Kidney (tissue), 14 donors: ENCODE data around the gene PPP1R12B. TPM values are rescaled to one million over a fixed set of nuclear protein-coding genes. Genes with fewer than 3 reads are reported as not detected.
"Not testable (repeated sequence)": the region's sequence is repeated elsewhere in the genome, so short reads cannot be mapped to it uniquely, and the experiment has no call there.

Source experiments
- DNase-seq, 5 donors: peaks; one replicate each; pipeline ENCODE4 v3.0.0-alpha.2; 2013 to 2020
- FAIRE-seq: peaks from 2 replicates; lab custom pipeline; 2012; peaks lifted over from hg19 to GRCh38; lab: Jason Lieb, UNC
- H3K27ac ChIP-seq, 2 donors: one replicate each; pipeline ENCODE4 v1.7.0; 2013; ENCODE audit warnings: low read depth in 2 of 2, low read length in 2 of 2, inconsistent platforms in 1 of 2
- H3K27me3 ChIP-seq: one replicate; pipeline ENCODE4 v1.7.1; 2013; ENCODE audit warnings: low read length, inconsistent platforms; ENCODE audit not compliant: control insufficient read depth, insufficient read depth
- H3K36me3 ChIP-seq, 3 donors: one replicate each; pipeline versions ENCODE4 v1.7.0 to v1.7.1; 2013; ENCODE audit warnings: low read length in 3 of 3, control low read depth in 1 of 3, inconsistent platforms in 1 of 3; ENCODE audit not compliant: insufficient read depth in 3 of 3, control insufficient read depth in 2 of 3
- H3K4me1 ChIP-seq, 3 donors: one replicate each; pipeline versions ENCODE4 v1.7.0 to v1.7.1; 2013; ENCODE audit warnings: low read length in 3 of 3, inconsistent platforms in 1 of 3, low read depth in 1 of 3; ENCODE audit not compliant: control insufficient read depth in 2 of 3, insufficient read depth in 2 of 3
- H3K4me3 ChIP-seq, 3 donors: one replicate each; pipeline versions ENCODE4 v1.7.0 to v1.8.1; 2013; ENCODE audit warnings: low read length in 3 of 3, control low read depth in 1 of 3, inconsistent platforms in 1 of 3
- H3K9ac ChIP-seq, 3 donors: one replicate each; pipeline versions ENCODE4 v1.7.0 to v1.7.1; 2013; ENCODE audit warnings: low read length in 3 of 3, control low read depth in 1 of 3, inconsistent platforms in 1 of 3
- H3K9me3 ChIP-seq, 3 donors: one replicate each; pipeline versions ENCODE4 v1.7.0 to v1.7.1; 2013; ENCODE audit warnings: low read length in 3 of 3, control low read depth in 1 of 3, inconsistent platforms in 1 of 3; ENCODE audit not compliant: control insufficient read depth in 2 of 3, insufficient read depth in 1 of 3
- CTCF ChIP-seq: IDR thresholded peaks from 3 replicates; pipeline ENCODE4 v1.5.1; 2012; ENCODE audit warnings: mild to moderate bottlenecking, moderate library complexity, borderline replicate concordance; ENCODE audit not compliant: insufficient read depth; ENCODE audit errors: extremely low read depth
- intact Hi-C: fragments of 100-400 bp; cut with DNase I; formaldehyde crosslinking; loops from one replicate; pipeline ENCODE4 v1.11.1; 2022
- polyA plus RNA-seq: library from polyadenylated mRNA; stranded (reverse); fragments of 350-450 nt; fragmentation: Illumina TruSeq; extraction: RNeasy Lipid Tissue Mini Kit (QIAGEN cat#74804); gene quantifications from one replicate; pipeline ENCODE4 v1.2.3, GENCODE V29; 2014; ENCODE audit warnings: low read depth, low replicate concordance; ENCODE audit not compliant: insufficient read depth
- total RNA-seq: library from RNA; stranded (reverse); fragmentation: NEBNext Ultra II Directional; extraction: Animal tissue kit (Norgen Biotek cat#: 25700); gene quantifications from one replicate; pipeline ENCODE4 v1.2.1, GENCODE V29; 2021
- donor health status: control.
- donor health status: control.
- donor health status: control.
- donor health status: control.
- donor health status: control.
- donor health status: DM: yes; HTN: yes; CAD: no.
- donor health status: Normal renal cell carcinoma (clear cell type).

The PPP1R12B gene
- total and polyA plus RNA-seq, 2 donors from 2014 or later, result 5.7 to 40.0 TPM

GRCh38 chr1:202615501-202616354 is 267.2 kb downstream of the PPP1R12B start:
- TF ChIP-seq CTCF, result no peak
- Histone ChIP-seq H3K27ac (peak overlapping the region in 1 of 2 donors; percentile 43), H3K36me3 (no peaks in the 10 kb centered on the region), H3K27me3 (no peaks in the 10 kb centered on the region), H3K9me3 (no peaks in the 10 kb centered on the region), H3K4me3 (no peak overlapping the region), H3K9ac (peak overlapping the region in 1 of 3 donors; percentile 40), H3K4me1 (peaks cover 0 to 12% (median 0%) of the 10 kb centered on the region in 3 donors)
- no peak for FAIRE-seq
- DNase-seq, result peak in 3 of 5 donors; percentile 36 to 72 (median 36)
- intact Hi-C loops, result no loop called here

GRCh38 chr1:202616355-202616915 is 267.9 kb downstream of the PPP1R12B start:
- no peaks in the 10 kb centered on the region for H3K27me3 ChIP-seq
- H3K27ac ChIP-seq, result no peak overlapping the region
- no peak overlapping the region for H3K9ac ChIP-seq
- DNase-seq, result no peak
- H3K4me3 ChIP-seq, result no peak overlapping the region
- no peaks in the 10 kb centered on the region for H3K9me3 ChIP-seq
- H3K4me1 ChIP-seq, result peaks cover 0 to 12% (median 0%) of the 10 kb centered on the region in 3 donors
- H3K36me3 ChIP-seq, result no peaks in the 10 kb centered on the region
- intact Hi-C loops, result no loop called here
- no peak for FAIRE-seq
- TF ChIP-seq CTCF, result no peak

- H3K9ac ChIP-seq, H3K4me3 ChIP-seq, intact Hi-C loops, H3K9me3 ChIP-seq, H3K27me3 ChIP-seq, H3K36me3 ChIP-seq, FAIRE-seq, H3K27ac ChIP-seq: not testable (repeated sequence)
- peaks cover 0 to 12% (median 0%) of the 10 kb centered on the region in 3 donors for H3K4me1 ChIP-seq
- peak in 3 of 5 donors; percentile 45 to 80 (median 50) for DNase-seq
Measured at GRCh38 chr1:202619012-202619411, 270.5 kb downstream of the PPP1R12B start.

GRCh38 chr1:202619505-202619904 is 271.0 kb downstream of the PPP1R12B start:
- no peak for FAIRE-seq
- no peak for TF ChIP-seq CTCF
- no peaks in the 10 kb centered on the region for H3K9me3 ChIP-seq

GRCh38 chr1:202620036-202620435 is 271.5 kb downstream of the PPP1R12B start:
- H3K27ac ChIP-seq, H3K9me3 ChIP-seq, H3K27me3 ChIP-seq, H3K36me3 ChIP-seq, FAIRE-seq, intact Hi-C loops, H3K4me3 ChIP-seq, H3K9ac ChIP-seq, DNase-seq: not testable (repeated sequence)
- peaks cover 0 to 11% (median 0%) of the 10 kb centered on the region in 3 donors for H3K4me1 ChIP-seq

More at GRCh38 chr1:202619505-202619904, 271.0 kb downstream of the PPP1R12B start:
- no peaks in the 10 kb centered on the region for H3K27me3 ChIP-seq
- DNase-seq, result peak in 1 of 5 donors; percentile 35
- H3K9ac ChIP-seq, result no peak overlapping the region
- intact Hi-C loops, result no loop called here
- H3K36me3 ChIP-seq, result no peaks in the 10 kb centered on the region
- H3K4me1 ChIP-seq, result peaks cover 0 to 12% (median 0%) of the 10 kb centered on the region in 3 donors
- H3K4me3 ChIP-seq, result no peak overlapping the region
- no peak overlapping the region for H3K27ac ChIP-seq
